Pancreas (tissue), 10 donors: ENCODE measurements around the gene SSBP3. TPM values are rescaled to one million over a fixed set of nuclear protein-coding genes. Genes with fewer than 3 reads are reported as not detected.
A peak's percentile ranks its signal among the peaks of the same experiment; 100 is the strongest.

ENCODE experiments used
- ATAC-seq, 4 donors: fragments of 200-7000 bp; cut with Tn5 transposase; one replicate each; pipeline versions ENCODE4 v1.8.0 to v1.9.1; 2020; ENCODE audit warnings: mild to moderate bottlenecking in 4 of 4, moderate library complexity in 4 of 4
- DNase-seq, 6 donors: peaks; one replicate each; pipeline ENCODE4 v3.0.0-alpha.2; 2020
- FAIRE-seq: peaks from 2 replicates; lab custom pipeline; 2012; peaks lifted over from hg19 to GRCh38; lab: Jason Lieb, UNC
- H3K27ac ChIP-seq, 4 donors: fragments of 200-600 bp; sonication (generic); 1 replicate in 3 of 4; 2 replicates in 1 of 4; pipeline versions ENCODE4 v1.5.0 to v1.8.0; 2020
- H3K27me3 ChIP-seq, 4 donors: fragments of 200-600 bp; one replicate each; pipeline ENCODE4 v1.8.0; 2021
- H3K36me3 ChIP-seq, 3 donors: fragments of 200-600 bp; sonication (generic) in 1 of 3; one replicate each; pipeline versions ENCODE4 v1.5.0 to v1.8.0; 2020 to 2021
- H3K4me1 ChIP-seq, 3 donors: fragments of 200-600 bp; one replicate each; pipeline ENCODE4 v1.8.0; 2021
- H3K4me3 ChIP-seq, 4 donors: fragments of 200-600 bp; sonication (generic) in 2 of 4; one replicate each; pipeline versions ENCODE4 v1.5.0 to v1.8.0; 2020 to 2021
- H3K9me3 ChIP-seq, 4 donors: fragments of 200-600 bp; one replicate each; pipeline ENCODE4 v1.8.0; 2021
- CTCF ChIP-seq, 4 donors: fragments of 200-600 bp; sonication (generic) in 3 of 4; IDR thresholded peaks; one replicate each; pipeline versions ENCODE4 v1.5.0 to v1.8.0; 2021; ENCODE audit warnings: antibody characterized with exemption in 4 of 4
- WGBS, 2 donors: extraction: QIAGEN DNeasy Blood & Tissue Kit; methylation state at CpG; one replicate each; pipeline ENCODE4 v1.1.7; 2013; 5-methylcytosine and 5-hydroxymethylcytosine counted together
- intact Hi-C, 3 donors: fragments of 100-400 bp; cut with DNase I; formaldehyde crosslinking; loops; one replicate each; pipeline versions ENCODE4 v1.11.1 to v1.14.2; 2022
- polyA plus RNA-seq, 2 donors: library from polyadenylated mRNA; stranded (reverse); fragments of 200-250 nt; gene quantifications; one replicate each; pipeline ENCODE4 v1.2.3, GENCODE V29; 2013
- total RNA-seq, 6 donors: library from RNA; stranded (reverse); fragmentation: NEBNext Ultra II Directional in 4 of 6; extraction: Animal tissue kit (Norgen Biotek cat#: 25700) in 4 of 6; gene quantifications; one replicate each; pipeline versions ENCODE4 v1.2.1 to v1.2.4, GENCODE V29; 2021 to 2023
- donor health status: healthy with polysubstance abuse.
- donor health status: DM: no; HTN: no; CAD: no; lungs with moderate emphysema.
- donor health status: DM: no; HTN: no; CAD: no.
- donor health status: control.
- donor health status: control.
- donor health status: Bipolar disorder and iron deficiency.
- donor health status: DM: yes; HTN: yes; CAD: no.
- donor health status: DM: no; HTN: no; CAD: no.
- donor health status: DM: no; HTN: no; CAD: no.
- donor health status: DM: yes; HTN: yes; CAD: no.

Gene SSBP3
- total and polyA plus RNA-seq, 8 donors = 16.4 to 31.0 (median 22.9) TPM

DNA sequence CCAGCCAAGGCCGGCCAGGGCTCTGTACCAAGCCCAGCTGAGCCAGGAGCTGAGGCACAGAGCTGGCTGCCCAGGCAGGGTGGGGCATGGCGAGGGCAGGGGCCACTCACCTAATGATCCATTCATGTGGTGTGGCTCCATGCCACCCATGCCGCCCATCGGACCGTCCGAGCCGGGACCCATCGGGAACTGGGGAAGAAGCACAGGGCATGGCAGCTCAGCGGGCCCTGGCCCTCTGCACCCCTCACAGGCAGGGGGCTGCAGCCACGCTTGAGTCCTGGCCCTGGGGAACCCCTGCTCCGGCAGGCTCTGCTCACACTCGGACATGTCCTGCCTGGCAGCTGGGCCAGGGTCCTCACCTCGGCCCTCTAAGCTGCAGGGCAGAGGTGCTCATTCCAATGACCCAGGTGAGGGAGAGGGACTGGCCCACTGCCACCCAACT, 177.5 kb downstream of the SSBP3 start:
- WGBS, 2 donors = 93 to 99% methylated on average over 11 to 13 of the region's 13 CpGs
- FAIRE-seq (no peak), ATAC-seq (no peak), DNase-seq (no peak)
- H3K36me3 ChIP-seq = no peaks in the 10 kb centered on the region
- H3K4me1 ChIP-seq = peaks cover 0 to 5% (median 4%) of the 10 kb centered on the region in 3 donors
- H3K9me3 ChIP-seq = no peaks in the 10 kb centered on the region
- no peak for TF ChIP-seq CTCF (IDR thresholded peaks at IDR 0.05)
- no peak overlapping the region for H3K27ac ChIP-seq
- H3K27me3 ChIP-seq = no peaks in the 10 kb centered on the region
- intact Hi-C loops = no loop called here
- H3K4me3 ChIP-seq = no peak overlapping the region

- Histone ChIP-seq H3K4me1 (peaks cover 0 to 5% (median 4%) of the 10 kb centered on the region in 3 donors), H3K9me3 (no peaks in the 10 kb centered on the region), H3K36me3 (no peaks in the 10 kb centered on the region), H3K4me3 (no peak overlapping the region), H3K27me3 (no peaks in the 10 kb centered on the region), H3K27ac (peak overlapping the region in 2 of 4 donors; percentile 19 to 44)
- intact Hi-C loops = no loop called here
- no peak for DNase-seq
- WGBS, 2 donors = 82 to 83% methylated on average over 17 of the region's 17 CpGs
- TF ChIP-seq CTCF (IDR thresholded peaks at IDR 0.05) = no peak
- FAIRE-seq = no peak
- ATAC-seq = no peak
Measured at GRCh38 chr1:54227891-54228310, 178.3 kb downstream of the SSBP3 start.

DNA sequence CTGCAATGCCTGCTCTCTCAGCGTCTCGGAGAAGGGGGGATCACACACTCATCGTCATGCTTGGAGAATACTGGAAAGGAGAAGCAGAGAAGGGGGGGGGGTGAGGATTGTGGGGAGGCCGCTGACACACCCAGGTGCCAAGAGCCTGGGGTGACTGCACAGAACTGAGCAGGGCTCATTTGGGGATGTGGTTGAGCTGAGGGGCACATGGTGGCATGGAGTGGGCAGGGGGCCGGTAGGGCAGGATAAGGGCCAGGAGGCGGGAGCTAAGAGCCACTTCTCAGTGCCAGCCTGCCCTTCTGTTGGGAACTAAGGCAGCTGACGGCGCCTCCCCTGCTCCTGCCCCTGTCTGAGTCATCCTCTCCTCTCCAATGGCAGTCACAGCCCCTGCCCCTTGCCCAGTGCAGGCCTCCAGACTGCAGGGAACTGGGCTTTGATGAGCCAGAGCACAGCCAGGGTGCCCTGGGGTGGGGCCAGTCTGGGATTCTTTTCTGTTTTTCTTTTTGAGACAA, 179.0 kb downstream of the SSBP3 start:
- peak; percentile 95 to 97 (median 96) for ATAC-seq

DNA sequence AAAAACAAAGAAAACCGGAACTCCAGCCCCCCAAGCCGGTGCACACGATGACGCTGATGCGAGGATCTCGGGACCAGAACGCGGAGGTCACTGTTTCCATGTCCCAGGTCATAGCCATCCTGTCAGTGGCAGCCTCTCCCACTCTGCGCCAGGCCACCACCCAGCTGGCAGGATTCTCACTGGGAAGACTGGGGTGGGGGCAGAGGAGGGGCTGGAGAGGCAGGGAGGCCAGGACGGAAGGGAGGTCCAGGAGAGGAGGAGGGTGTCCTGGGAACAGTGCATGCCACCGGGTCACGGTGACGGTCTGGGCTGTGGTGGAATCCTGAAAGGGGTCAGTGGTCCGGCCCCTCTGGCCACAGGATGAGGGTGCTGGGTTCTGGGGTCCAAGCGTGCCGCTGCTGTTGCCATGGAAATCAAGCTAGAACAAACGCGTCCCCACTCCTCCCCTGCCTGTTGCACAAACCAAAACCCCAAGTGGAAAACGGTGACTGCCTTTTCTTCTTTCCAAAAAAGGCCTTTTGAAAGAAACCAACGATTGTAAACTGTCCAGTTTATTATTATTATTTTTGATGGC, 180.1 kb downstream of the SSBP3 start:
- no peaks in the 10 kb centered on the region for H3K36me3 ChIP-seq
- 91 to 94% methylated on average over 20 of the region's 20 CpGs for WGBS, 2 donors
- ATAC-seq (no peak), FAIRE-seq (no peak), DNase-seq (no peak)
- H3K4me3 ChIP-seq = no peak overlapping the region
- no peak for TF ChIP-seq CTCF (IDR thresholded peaks at IDR 0.05)
- H3K9me3 ChIP-seq = no peaks in the 10 kb centered on the region
- no peaks in the 10 kb centered on the region for H3K27me3 ChIP-seq
- intact Hi-C loops = no loop called here
- no peak overlapping the region for H3K27ac ChIP-seq
- H3K4me1 ChIP-seq = peaks cover 0 to 5% (median 4%) of the 10 kb centered on the region in 3 donors

More for the DNA sequence above, 179.0 kb downstream of the SSBP3 start:
- Histone ChIP-seq H3K27me3 (no peaks in the 10 kb centered on the region), H3K4me3 (no peak overlapping the region), H3K27ac (peak overlapping the region in 1 of 4 donors; percentile 44), H3K4me1 (peaks cover 0 to 5% (median 4%) of the 10 kb centered on the region in 3 donors), H3K9me3 (no peaks in the 10 kb centered on the region), H3K36me3 (no peaks in the 10 kb centered on the region)
- FAIRE-seq (no peak), DNase-seq (peak; percentile 79 to 93 (median 89))
- WGBS, 2 donors = 57 to 62% methylated on average over 6 to 8 of the region's 8 CpGs
- TF ChIP-seq CTCF (IDR thresholded peaks at IDR 0.05) = no peak
- intact Hi-C loops = no loop called here

GRCh38 chr1:54225378-54225777, 180.8 kb downstream of the SSBP3 start:
- Histone ChIP-seq H3K27me3 (no peaks in the 10 kb centered on the region), H3K4me3 (no peak overlapping the region), H3K36me3 (no peaks in the 10 kb centered on the region), H3K4me1 (peaks cover 0 to 5% (median 4%) of the 10 kb centered on the region in 3 donors), H3K9me3 (no peaks in the 10 kb centered on the region), H3K27ac (no peak overlapping the region)
- no peak for TF ChIP-seq CTCF (IDR thresholded peaks at IDR 0.05)
- WGBS, 2 donors = 85 to 93% methylated on average over 6 of the region's 6 CpGs
- DNase-seq (no peak), ATAC-seq (no peak), FAIRE-seq (no peak)
- intact Hi-C loops = no loop called here
